HuH-7.5 (cell line): ENCODE results near the gene SFXN3.

ENCODE experiments used
- DNase-seq: peaks from one replicate; pipeline ENCODE4 v3.0.0; 2011; ENCODE audit warnings: low spot score

The SFXN3 gene

DNA sequence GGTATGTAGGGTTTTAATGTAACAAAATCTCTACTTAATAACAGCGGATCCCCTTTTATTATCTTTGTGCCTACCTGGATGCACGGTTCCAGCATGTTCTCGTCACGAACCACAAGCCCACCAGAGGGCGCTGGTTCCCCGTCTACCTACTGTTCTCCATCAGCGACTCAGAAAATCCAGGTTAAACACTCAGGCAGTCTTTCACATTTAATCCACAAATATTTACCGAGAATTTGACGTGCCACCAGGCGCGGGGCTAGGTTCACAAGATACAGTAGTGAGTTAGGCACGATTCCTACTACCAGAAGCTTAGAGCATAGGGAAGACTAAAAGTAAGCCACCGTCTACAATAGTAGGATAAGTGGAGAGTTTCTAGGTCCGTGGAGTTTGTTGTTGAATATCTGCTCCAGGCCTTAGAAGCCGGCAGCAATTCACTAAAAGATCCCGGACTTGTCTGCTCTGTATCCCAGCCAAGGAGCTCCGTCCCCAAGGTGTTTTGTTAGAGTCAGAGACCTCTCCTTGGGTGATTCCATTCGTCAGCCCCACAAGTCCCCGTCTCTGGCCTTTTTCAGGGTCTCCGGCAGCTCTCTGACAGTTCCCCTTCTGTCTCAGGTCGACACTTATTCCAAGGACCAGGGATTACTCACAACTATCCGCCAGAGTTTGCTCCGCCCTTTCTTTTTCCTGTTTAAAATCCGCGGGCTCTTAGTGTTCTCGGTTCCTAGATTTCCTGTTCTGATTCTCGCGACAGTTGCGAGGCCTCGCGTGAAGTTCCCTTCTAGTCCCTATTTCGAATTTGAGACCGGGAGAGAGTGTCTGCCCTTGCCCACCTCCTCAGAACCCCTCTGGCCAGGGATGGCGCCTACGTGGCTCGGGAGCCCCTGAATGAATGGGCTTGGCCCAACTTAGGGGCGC, 29.3 kb downstream of the SFXN3 start:
- DNase-seq = peak; percentile 80

DNA sequence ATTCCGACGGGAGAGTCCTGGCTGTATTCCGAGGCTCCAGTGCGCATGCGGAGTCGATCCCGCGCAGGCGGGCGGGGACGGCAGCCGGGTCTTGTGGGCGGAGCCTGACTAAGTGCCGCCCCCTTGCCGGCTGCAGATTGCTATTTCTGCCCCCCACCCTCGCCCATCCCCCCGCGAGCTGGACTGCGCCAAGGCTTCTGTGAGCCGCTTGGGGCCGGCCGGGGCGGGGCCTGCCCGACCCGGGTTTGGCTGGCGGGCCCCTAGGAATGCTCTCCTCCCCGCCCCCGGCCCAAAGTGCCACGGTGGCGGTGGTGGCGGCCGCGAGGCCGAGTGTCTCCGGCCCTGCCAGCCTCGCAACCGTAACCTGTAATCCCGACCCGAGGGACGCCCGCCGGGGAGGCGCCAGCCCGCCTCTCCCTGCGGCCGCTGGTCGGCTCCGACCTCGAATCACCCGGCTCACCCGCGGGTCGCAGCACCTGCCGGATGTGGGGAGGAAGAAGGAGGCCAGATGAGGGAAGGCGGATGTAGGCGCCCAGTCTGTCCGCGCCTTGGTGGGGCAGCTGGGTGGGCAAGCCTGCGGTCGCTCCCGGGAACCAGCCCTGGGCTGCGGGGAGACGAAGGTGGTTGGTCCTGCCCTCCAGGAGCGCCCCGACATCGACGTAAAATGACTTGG, 30.1 kb downstream of the SFXN3 start:
- peak; percentile 90 for DNase-seq

DNA sequence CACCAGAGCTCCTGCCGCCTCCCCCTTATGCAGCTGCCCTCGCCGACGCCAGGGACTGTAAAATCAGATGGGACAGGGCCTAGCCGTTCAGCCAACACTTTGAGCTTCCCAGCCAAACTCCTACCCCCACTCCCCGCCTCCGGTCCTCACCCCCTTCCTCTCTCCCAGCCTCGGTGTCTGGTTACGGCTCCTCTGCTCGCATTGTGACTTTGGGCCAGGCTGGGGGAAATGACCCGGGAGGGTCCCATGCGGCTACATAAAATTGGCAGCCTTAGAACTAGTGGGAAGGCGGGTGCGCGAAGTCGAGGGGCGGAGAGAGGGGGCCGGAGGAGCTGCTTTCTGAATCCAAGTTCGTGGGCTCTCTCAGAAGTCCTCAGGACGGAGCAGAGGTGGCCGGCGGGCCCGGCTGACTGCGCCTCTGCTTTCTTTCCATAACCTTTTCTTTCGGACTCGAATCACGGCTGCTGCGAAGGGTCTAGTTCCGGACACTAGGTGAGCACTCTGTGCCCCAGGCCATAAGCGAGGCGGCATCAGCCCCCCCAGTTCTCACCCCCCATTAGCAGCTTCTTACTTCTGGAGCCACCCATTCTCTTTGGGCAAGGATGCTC, 30.7 kb downstream of the SFXN3 start, which contains the start of gene KAZALD1:
Gene KAZALD1 (plus strand): TSS at position 366 of the 608 bp plus-strand sequence. CDS start 604 bp downstream, outside the sequence.
- peak; percentile 53 for DNase-seq

DNA sequence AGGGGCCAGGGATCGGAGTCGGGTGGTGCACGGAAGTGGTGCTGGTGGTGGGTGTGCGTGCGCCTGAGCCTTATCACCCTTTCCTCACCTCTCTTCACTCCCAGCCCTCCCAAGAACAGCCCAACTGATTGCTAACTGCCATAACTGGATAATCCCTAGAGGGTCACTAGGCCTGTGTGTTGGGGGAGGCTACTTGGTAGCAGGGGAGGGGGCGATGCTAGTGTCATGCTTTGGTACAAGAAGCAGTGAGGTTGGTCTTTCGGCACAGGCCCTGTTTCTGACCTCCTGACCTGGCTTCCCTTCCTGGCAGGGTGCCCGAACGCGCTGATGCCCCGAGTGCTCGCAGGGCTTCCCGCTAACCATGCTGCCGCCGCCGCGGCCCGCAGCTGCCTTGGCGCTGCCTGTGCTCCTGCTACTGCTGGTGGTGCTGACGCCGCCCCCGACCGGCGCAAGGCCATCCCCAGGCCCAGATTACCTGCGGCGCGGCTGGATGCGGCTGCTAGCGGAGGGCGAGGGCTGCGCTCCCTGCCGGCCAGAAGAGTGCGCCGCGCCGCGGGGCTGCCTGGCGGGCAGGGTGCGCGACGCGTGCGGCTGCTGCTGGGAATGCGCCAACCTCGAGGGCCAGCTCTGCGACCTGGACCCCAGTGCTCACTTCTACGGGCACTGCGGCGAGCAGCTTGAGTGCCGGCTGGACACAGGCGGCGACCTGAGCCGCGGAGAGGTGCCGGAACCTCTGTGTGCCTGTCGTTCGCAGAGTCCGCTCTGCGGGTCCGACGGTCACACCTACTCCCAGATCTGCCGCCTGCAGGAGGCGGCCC, 31.4 kb downstream of the SFXN3 start:
- DNase-seq = peak; percentile 77

DNA sequence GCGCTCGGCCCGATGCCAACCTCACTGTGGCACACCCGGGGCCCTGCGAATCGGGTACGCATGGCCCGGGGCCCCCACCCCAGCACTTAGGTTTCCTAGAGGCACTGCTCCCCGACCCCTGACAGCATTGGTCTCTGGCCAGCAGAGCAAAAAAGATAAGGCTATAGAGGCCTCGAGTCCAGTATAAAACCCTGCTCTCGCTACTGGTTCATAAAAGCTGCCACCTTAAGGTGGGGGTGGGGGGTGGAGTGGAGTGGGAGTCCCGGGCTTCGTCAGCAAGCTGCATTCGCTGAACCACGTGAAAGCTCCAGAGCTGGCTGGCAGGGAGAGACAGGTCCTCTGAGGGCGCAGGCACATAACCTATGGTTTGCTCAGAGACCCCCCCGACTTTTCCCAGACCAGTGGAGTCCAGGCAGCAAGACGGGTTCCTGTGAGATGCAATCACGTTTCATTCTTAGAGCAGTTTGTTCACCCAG, 32.1 kb downstream of the SFXN3 start:
- DNase-seq = no peak

DNA sequence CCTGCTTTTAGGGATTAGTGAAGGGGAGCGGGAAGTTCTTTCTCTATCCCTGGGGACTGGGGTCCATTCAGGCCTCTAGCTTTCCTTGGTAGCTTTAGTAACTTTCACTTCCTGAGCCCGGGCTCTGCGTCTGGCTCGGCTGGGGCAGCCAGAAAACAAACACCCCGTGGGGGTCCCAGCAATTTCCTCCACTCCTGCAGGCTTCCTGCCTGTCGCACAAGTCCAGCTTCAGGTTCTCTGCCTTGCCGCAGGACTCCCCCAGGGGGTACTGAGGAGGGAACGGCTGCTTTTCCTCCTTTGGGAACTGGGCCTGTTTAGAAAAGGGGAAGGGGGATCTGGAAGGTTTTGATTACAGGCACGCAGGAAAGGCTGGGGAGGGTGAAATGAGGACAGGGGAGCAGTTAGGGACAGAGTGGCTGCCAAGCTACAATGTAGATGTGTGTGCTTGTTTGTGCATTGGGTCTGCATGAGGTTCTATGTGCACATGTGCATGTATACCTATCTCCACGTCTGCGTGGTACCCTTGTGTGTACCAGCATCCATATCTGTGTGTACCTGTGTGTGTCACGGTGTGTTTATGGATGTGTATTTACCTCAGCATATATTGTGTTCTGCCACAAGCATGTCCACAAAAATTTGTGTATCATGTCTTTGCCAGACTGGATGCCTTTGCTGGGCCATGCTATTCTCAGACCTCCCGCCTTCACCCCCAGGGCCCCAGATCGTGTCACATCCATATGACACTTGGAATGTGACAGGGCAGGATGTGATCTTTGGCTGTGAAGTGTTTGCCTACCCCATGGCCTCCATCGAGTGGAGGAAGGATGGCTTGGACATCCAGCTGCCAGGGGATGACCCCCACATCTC, 32.7 kb downstream of the SFXN3 start:
- no peak for DNase-seq

DNA sequence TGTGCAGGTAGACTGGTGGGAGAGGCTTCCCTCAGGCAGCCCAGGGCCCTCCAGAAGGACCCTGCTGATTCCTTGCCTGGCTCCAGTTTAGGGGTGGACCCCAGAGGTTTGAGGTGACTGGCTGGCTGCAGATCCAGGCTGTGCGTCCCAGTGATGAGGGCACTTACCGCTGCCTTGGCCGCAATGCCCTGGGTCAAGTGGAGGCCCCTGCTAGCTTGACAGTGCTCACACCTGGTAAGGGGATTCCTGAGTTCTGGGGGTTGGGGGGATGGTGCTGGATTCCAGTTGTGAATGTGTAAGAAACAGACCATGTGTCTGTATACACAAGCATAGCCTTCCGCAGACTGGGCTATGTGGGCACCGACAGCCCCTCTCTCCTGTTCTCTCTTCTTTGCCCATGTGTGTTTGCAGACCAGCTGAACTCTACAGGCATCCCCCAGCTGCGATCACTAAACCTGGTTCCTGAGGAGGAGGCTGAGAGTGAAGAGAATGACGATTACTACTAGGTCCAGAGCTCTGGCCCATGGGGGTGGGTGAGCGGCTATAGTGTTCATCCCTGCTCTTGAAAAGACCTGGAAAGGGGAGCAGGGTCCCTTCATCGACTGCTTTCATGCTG, 33.5 kb downstream of the SFXN3 start:
- no peak for DNase-seq

DNA sequence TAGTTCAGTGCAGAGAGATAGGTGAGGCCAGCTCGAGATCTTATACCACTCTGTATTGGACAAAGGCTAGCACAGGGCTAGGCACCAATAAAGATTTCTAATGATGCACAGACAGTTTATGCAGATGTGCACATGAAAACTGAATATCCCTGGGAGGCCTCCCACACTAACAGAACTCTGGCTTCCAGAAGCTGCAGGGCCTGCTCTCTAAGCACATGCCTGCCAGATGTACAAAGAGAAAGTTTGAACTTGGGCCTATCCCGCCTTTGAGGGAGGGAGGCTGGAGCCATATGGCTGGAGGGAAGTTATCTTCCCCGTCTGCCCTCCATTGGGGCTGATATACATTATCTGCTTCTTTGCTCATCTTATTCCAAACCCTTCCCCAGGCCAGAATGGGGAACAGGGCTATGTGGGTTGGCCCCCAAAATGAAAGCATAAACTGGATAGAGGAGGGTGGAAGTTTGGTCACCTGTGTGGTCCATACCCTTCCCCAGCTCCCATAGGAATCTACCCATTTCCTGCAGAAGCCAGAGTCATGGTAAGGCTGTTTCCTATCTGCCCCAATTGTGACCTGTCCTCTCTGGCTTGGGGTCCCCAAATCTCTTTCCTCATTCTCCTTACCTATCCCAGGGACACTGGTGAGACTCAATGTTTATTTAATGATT, 34.6 kb downstream of the SFXN3 start:
- DNase-seq = no peak

DNA sequence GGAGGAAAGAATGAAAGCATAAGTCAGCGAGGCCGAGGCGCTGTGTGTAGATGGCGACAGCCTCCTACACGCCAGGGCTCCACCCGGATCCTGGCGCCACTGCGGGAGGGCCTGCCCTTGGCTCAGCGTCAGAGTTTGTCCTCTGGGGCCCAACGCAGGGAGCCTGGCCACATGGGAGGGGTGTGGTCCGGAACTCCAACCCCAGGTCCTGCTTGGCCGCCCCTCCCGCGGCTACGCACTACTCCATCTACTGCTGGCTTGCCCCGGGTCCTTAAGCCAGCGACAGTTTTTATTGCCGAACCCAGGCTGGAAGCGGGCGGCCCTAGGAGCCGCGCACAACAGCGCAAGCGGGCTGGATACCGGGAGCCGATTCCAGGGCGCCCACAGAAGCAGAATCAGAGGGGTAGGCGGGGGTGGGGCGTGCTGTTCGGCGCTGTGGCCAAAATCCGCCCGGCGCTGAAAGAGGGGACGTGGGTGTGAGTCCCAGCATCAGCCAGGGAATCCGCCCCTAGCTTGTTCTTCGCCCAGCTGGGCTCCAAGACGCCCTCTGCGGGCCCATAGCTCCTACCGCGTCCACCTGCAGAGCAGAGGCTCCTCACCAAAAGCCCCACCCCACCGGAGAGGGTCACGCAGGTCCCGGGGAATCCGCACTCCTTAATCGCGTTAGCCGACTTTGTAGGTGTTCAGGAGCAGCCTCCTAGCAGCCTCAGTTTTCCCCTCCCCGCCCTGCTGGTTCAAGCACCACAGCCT, 35.3 kb downstream of the SFXN3 start:
- peak; percentile 83 for DNase-seq

DNA sequence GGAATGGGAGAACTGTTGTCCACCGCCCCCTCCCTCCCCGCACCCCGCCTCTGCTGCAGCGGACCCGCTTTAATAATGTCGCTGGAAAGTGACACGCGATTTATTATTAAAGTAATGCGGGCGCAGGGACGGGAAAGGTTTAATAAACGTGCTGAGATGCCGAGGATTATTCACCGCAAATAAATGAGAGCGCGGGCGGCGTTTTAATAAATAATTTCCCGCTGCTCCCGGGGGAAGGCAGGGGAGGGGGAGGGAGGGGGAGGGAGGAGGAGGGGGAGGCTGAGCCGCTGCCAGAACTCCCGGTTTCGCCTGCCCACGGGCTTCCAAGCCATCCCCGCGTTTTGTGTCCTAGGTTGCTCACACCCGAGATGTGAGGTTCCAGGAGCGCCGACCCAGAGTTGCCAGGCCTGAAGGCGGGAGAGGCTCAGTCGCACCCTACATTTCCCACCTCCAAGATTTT, 35.9 kb downstream of the SFXN3 start:
- peak; percentile 55 for DNase-seq

DNA sequence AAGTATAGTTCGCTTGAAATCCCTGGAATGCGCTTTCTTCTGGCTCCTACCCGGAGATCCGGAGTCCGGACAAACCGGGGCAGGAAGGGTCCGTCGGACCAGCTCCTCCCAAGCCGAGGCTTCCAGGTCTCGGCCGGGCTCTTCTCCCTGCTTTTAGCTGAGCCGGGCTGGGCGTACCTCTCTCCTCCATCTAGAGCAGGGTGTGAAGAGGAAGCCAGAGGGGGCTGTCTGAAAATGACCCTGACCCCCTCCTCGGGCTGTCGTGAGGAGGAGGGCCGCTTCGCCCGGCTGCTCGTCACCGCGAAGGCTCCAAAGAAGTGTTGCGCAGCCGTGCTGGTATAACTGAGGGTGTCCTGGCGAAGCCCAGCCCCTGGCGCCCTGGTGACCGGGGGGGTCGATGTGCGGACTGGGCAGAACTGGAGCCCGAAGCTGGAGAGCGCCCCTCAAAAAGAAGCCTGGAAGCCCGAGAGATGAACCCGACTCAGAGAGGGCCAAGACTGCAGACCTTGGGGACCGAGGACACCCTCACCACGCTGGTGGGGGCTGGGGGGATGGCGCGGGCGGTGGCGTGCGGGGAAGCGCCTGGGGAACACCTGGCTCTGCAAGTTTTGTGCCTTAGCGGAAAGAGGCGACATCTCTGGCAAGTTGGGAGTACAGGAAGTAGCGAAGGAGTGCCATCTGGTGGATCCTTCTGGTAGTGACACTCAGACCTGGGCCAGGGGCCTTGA, 36.5 kb downstream of the SFXN3 start:
- peak; percentile 68 for DNase-seq

DNA sequence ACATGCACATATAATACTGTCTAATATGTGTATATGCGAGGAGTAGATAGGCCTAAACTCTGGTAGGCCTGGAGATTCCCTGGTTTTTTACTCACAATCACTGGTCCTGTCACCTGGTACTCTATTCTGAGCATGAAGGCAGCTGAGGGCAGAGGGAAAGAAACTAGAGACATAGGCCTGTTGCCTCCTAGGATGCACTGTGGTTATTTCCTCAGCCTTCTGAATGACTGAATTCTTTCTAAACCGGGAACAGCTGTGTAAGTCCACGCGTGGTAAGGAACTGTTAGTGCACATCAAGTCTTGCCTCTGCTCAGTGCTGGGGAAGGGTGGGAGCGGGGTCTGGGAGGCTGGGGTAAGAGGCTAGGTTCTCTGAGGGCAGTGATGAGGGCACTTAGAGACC, 38.4 kb downstream of the SFXN3 start:
- no peak for DNase-seq

DNA sequence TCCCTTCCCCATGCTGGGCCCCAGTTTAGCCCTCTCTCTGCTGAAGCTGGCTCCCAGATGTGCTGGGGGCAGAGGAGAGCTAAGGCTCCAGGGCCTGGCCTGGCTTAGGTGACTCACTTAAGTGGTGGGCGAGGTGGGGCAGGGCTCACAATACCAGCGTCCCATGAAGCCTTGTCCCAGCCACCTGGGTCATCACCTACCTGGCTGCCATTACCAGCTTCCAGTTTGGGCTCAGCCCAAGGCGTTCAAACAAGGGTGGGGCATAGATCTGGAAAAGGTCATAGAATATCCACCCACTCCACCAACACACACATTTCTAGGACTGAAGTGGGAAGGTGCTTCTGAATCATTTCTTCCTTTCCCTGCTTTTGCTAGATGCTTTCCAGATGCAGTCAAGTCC, 39.1 kb downstream of the SFXN3 start:
- no peak for DNase-seq

DNA sequence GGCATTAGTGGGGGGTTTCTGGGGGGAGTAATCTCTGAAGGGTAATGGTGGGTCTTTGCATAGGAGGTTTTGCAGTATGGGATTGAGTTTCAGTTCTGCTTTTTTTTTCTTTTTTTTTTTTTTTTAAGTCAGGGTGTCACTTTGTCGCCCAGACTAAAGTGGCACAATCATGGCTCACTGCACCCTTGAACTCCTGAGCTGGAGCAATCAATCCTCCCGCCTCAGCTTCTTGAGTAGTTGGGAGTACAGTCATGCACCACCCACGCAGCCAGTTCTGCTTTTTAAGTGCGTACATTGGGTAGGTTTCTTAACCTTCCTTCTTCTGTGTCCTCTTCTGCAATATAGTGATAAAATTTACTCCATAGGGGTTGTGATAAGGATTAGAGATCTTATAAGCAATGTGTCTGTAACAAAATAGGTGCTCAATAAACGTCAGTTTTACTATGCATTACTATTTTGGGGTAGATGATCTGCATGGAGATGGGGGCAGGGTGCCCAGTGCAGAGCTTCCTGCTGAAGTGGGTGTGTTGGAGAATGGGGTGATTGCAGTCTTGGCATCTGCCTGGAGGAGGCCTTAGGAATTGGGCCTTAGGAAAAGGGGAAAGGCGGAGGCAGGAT, 40.3 kb downstream of the SFXN3 start:
- DNase-seq = no peak

DNA sequence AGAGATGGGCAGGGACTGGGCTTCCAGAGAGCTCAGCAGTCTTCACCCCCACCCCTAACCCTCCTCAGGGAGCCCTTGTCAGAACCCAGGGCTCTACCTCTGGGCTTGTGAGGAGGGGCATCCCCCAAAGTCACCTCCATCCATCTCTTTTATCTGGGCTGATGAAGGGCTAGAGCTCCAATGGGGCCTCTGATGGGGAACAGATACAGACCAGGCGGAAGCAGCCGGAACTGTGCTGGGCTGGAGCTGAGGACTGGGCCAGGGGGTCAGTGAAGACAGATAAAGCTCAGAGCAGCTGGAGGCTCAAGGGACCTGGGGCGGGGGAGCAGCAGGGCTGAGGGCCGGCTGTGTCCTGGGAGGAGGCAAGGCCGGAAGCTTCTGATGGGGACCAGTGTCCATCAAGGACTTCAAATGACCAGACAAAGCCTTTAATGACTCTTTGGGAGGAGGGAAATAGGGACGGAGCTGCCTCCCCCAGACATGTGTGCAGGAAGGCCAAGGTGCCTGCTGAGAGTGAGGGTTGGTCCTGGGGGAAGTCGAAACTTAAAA, 40.9 kb downstream of the SFXN3 start:
- DNase-seq = no peak

DNA sequence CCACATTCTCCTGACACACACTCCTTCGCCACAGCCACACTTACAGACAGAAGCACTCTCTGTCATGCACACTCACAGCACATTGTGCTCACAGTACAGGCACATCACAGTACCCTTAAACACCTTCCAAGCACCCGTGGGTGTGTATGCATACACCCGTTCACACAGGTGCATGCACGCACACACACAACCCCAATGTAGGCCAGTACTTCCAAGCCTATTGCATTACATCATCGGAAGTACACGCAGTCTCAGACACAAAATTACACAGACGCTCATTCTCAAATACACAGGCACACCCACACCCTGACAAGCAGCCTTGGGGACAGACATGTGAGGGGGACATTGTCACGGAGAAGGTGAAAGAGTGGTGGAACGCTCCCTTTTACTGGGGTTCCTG, 41.9 kb downstream of the SFXN3 start:
- DNase-seq = no peak

DNA sequence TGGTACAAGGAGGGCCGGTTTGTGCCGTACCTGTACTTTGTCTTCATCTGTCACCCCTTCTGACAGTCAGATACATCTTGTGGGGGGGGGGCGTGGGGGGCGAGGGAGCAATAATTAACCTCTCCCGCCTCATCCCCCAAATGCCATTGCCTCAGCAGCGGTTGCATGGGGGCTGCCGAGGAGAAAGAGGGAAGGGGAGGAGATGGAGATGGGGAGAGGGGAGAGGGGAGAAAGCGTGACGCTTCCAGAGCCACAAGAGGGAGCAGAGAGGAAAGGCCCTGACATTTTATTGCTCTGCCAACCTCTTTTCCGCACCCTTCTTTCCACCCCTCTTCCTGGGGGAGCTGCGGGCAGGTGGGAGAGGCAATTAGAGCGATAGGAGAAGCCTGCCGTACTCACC, 42.6 kb downstream of the SFXN3 start:
- DNase-seq = no peak

DNA sequence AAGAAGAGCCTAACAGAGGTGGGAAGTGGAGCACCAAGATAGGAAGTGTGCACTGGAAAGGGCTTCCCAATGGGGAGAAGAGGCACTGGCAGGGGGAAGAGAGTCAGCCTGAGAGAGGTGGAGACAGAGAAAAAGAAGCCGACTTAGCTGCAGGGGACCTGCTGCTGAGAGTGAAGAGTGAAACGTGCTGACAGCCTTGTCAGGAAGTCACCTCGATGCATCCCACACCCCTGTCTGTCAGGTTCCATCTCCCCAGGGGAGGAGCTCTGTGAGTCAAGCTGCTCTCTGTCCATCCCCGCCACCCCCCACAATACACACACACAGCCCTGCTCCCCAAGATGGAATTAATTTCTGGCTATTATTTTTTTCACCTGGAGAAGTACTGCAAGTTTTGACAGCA, 44.7 kb downstream of the SFXN3 start:
- no peak for DNase-seq
